HEK293 (cell line): Measurements from ENCODE around the gene ABCB4.

Experiments used
- CTCF ChIP-seq: fragments of 450-650 bp; formaldehyde crosslinking; IDR thresholded peaks from 2 replicates; pipeline ENCODE4 v1.5.1; 2016; ENCODE audit warnings: missing biosample characterization, missing genetic modification characterization
- HOXC10 ChIP-seq: sonication (generic); formaldehyde crosslinking; IDR thresholded peaks from 2 replicates; pipeline ENCODE4 v1.8.1; 2023; ENCODE audit warnings: mild to moderate bottlenecking, missing genetic modification reagents
- IKZF3 ChIP-seq: fragments of 450-650 bp; IDR thresholded peaks from 2 replicates; pipeline ENCODE4 v1.5.0; 2018; ENCODE audit warnings: missing biosample characterization, mild to moderate bottlenecking, missing genetic modification characterization, moderate library complexity
- KLF1 ChIP-seq: fragments of 450-650 bp; formaldehyde crosslinking; IDR thresholded peaks from 2 replicates; pipeline ENCODE4 v1.5.1; 2016; ENCODE audit warnings: missing biosample characterization, missing genetic modification characterization
- KLF17 ChIP-seq: fragments of 450-650 bp; formaldehyde crosslinking; IDR thresholded peaks from 2 replicates; pipeline ENCODE4 v1.5.1; 2016; ENCODE audit warnings: missing biosample characterization, missing genetic modification characterization
- ZEB2 ChIP-seq: fragments of 450-650 bp; formaldehyde crosslinking; IDR thresholded peaks from 2 replicates; pipeline ENCODE4 v1.5.1; 2016; ENCODE audit warnings: missing biosample characterization, missing genetic modification characterization
- ZNF350 ChIP-seq: fragments of 450-650 bp; formaldehyde crosslinking; IDR thresholded peaks from 2 replicates; pipeline ENCODE4 v1.5.0; 2017; ENCODE audit warnings: missing biosample characterization, mild to moderate bottlenecking, missing genetic modification characterization
- ZNF501 ChIP-seq: fragments of 450-650 bp; formaldehyde crosslinking; IDR thresholded peaks from 2 replicates; pipeline ENCODE4 v1.5.1; 2016; ENCODE audit warnings: missing biosample characterization, missing genetic modification characterization
- ZNF544 ChIP-seq: fragments of 450-650 bp; formaldehyde crosslinking; IDR thresholded peaks from 2 replicates; pipeline ENCODE4 v1.5.0; 2017; ENCODE audit warnings: missing biosample characterization, missing genetic modification characterization
- ZNF585B ChIP-seq: fragments of 450-650 bp; formaldehyde crosslinking; IDR thresholded peaks from 2 replicates; pipeline ENCODE4 v1.5.1; 2016; ENCODE audit warnings: missing biosample characterization, missing genetic modification characterization
- ZNF660 ChIP-seq: fragments of 450-650 bp; IDR thresholded peaks from 2 replicates; pipeline ENCODE4 v1.5.1; 2018; ENCODE audit warnings: missing biosample characterization, mild to moderate bottlenecking, missing genetic modification characterization
- ZNF843 ChIP-seq: fragments of 450-650 bp; formaldehyde crosslinking; IDR thresholded peaks from 2 replicates; pipeline ENCODE4 v1.5.1; 2016; ENCODE audit warnings: missing biosample characterization, missing genetic modification characterization

- TF ChIP-seq KLF1 (tag by site-specific recombination) (no peak), ZNF544 (no peak), CTCF (tag by site-specific recombination) (no peak), HOXC10 (CRISPR knock-in tag) (no peak), ZEB2 (tag by site-specific recombination) (no peak), IKZF3 (tag by site-specific recombination) (no peak), ZNF501 (tag by site-specific recombination) (no peak), ZNF843 (tag by site-specific recombination) (no peak), KLF17 (tag by site-specific recombination) (no peak), ZNF350 (no peak), ZNF585B (tag by site-specific recombination) (no peak), ZNF660 (no peak)
Measured at GRCh38 chr7:87375662-87376435, 99.6 kb downstream of the ABCB4 start.
